PFSK-1 (cell line): ENCODE measurements around the gene FLRT1.

ENCODE experiments used
- FOXP2 ChIP-seq: optimal IDR thresholded peaks from 2 replicates; pipeline ENCODE3; 2011; ENCODE audit warnings: borderline replicate concordance, control low read depth, inconsistent platforms; ENCODE audit not compliant: insufficient read depth; ENCODE audit errors: extremely low read length, extremely low read depth
- POLR2AphosphoS5 ChIP-seq: IDR thresholded peaks from 2 replicates; pipeline ENCODE4 v1.6.1; 2012; ENCODE audit warnings: low read depth, mild to moderate bottlenecking, control low read depth, low read length, moderate library complexity
- REST ChIP-seq, 2 experiments: IDR thresholded peaks; 2 replicates each; pipeline versions ENCODE4 v1.6.1 to v1.8.0; 2011 to 2012; ENCODE audit warnings: low read depth in 2 of 2, low read length in 2 of 2, control low read depth in 1 of 2, inconsistent platforms in 1 of 2, mild to moderate bottlenecking in 1 of 2, moderate library complexity in 1 of 2; ENCODE audit not compliant: insufficient read depth in 1 of 2
- SIN3A ChIP-seq: IDR thresholded peaks from 2 replicates; pipeline ENCODE4 v1.6.1; 2012; ENCODE audit warnings: mild to moderate bottlenecking, low read length, moderate library complexity, borderline replicate concordance; ENCODE audit not compliant: insufficient read depth
- TAF1 ChIP-seq: IDR thresholded peaks from 2 replicates; pipeline ENCODE4 v1.6.1; 2012; ENCODE audit warnings: low read length, control low read depth, borderline replicate concordance; ENCODE audit not compliant: insufficient read depth

FLRT1 gene

GRCh38 chr11:64026575-64027205, 9.0 kb upstream of the FLRT1 start:
- no peak for TF ChIP-seq POLR2AphosphoS5
- no peak for TF ChIP-seq SIN3A
- no peak for TF ChIP-seq TAF1

- no peak for TF ChIP-seq SIN3A
- no peak for TF ChIP-seq TAF1
- no peak for TF ChIP-seq FOXP2
- TF ChIP-seq POLR2AphosphoS5 = no peak
- TF ChIP-seq REST (IDR thresholded peaks at IDR 0.05; ENCODE audit: insufficient read depth in 1 of 2, low read depth in 2 of 2, low read length in 2 of 2) = no peak
Observed at GRCh38 chr11:64027651-64028397, 7.9 kb upstream of the FLRT1 start.

GRCh38 chr11:64028398-64029115, 7.2 kb upstream of the FLRT1 start:
- TF ChIP-seq FOXP2 (no peak), REST (IDR thresholded peaks at IDR 0.05; ENCODE audit: insufficient read depth in 1 of 2, low read depth in 2 of 2, low read length in 2 of 2) (no peak), SIN3A (no peak), TAF1 (no peak), POLR2AphosphoS5 (no peak)

GRCh38 chr11:64029773-64030172, 6.0 kb upstream of the FLRT1 start:
- no peak for TF ChIP-seq TAF1
- no peak for TF ChIP-seq FOXP2
- no peak for TF ChIP-seq SIN3A
- TF ChIP-seq POLR2AphosphoS5 = no peak
- no peak for TF ChIP-seq REST (IDR thresholded peaks at IDR 0.05; ENCODE audit: insufficient read depth in 1 of 2, low read depth in 2 of 2, low read length in 2 of 2)

GRCh38 chr11:64031001-64031400, 4.7 kb upstream of the FLRT1 start:
- TF ChIP-seq POLR2AphosphoS5 (no peak), SIN3A (no peak), REST (IDR thresholded peaks at IDR 0.05; ENCODE audit: insufficient read depth in 1 of 2, low read depth in 2 of 2, low read length in 2 of 2) (no peak), TAF1 (no peak), FOXP2 (no peak)
